SK-N-SH treated with all-trans-retinoic acid at 6 μM for 48 hours (cell line): ENCODE data around the gene USP49.

Source experiments
- ATAC-seq: fragments of 200-7000 bp; cut with Tn5 transposase; 3 replicates; pipeline ENCODE4 v1.9.1; 2020; ENCODE audit warnings: mild to moderate bottlenecking, moderate library complexity
- BACH2 ChIP-seq: fragments of 250-450 bp; sonication (Bioruptor Pico); IDR thresholded peaks from 2 replicates; pipeline ENCODE4 v1.9.0; 2021; ENCODE audit warnings: mild to moderate bottlenecking, borderline replicate concordance
- CSDC2 ChIP-seq: fragments of 250-450 bp; sonication (Bioruptor Pico); IDR thresholded peaks from 2 replicates; pipeline ENCODE4 v1.5.0; 2020; ENCODE audit warnings: mild to moderate bottlenecking, moderate library complexity
- ESRRG ChIP-seq: fragments of 250-450 bp; sonication (Bioruptor Pico); IDR thresholded peaks from 2 replicates; pipeline ENCODE4 v1.6.1; 2021; ENCODE audit warnings: mild to moderate bottlenecking
- GLIS3 ChIP-seq: fragments of 250-450 bp; sonication (Bioruptor Pico); IDR thresholded peaks from 2 replicates; pipeline ENCODE4 v1.5.0; 2020; ENCODE audit warnings: mild to moderate bottlenecking, moderate library complexity
- OSR1 ChIP-seq: fragments of 250-450 bp; sonication (Bioruptor Pico); IDR thresholded peaks from 2 replicates; pipeline ENCODE4 v1.8.0; 2022; ENCODE audit warnings: moderate library complexity, mild to moderate bottlenecking, inconsistent platforms
- PATZ1 ChIP-seq: fragments of 250-450 bp; sonication (Bioruptor Pico); IDR thresholded peaks from 2 replicates; pipeline ENCODE4 v1.8.0; 2020; ENCODE audit warnings: mild to moderate bottlenecking, moderate library complexity, borderline replicate concordance
- POU6F1 ChIP-seq: fragments of 250-450 bp; sonication (Bioruptor Pico); IDR thresholded peaks from 2 replicates; pipeline ENCODE4 v1.8.0; 2021; ENCODE audit warnings: low read depth, mild to moderate bottlenecking, moderate library complexity, borderline replicate concordance
- PPARA ChIP-seq: fragments of 250-450 bp; sonication (Bioruptor Pico); IDR thresholded peaks from 2 replicates; pipeline ENCODE4 v1.5.0; 2020; ENCODE audit warnings: mild to moderate bottlenecking, borderline replicate concordance
- RARB ChIP-seq: fragments of 250-450 bp; sonication (Bioruptor Pico); IDR thresholded peaks from 2 replicates; pipeline ENCODE4 v1.8.0; 2021; ENCODE audit warnings: mild to moderate bottlenecking, moderate library complexity
- SNAI2 ChIP-seq: fragments of 250-450 bp; sonication (Bioruptor Pico); IDR thresholded peaks from 2 replicates; pipeline ENCODE4 v1.5.0; 2020; ENCODE audit warnings: mild to moderate bottlenecking, moderate library complexity
- TCF4 ChIP-seq: fragments of 250-450 bp; sonication (Bioruptor Pico); IDR thresholded peaks from 2 replicates; pipeline ENCODE4 v1.8.0; 2021; ENCODE audit warnings: mild to moderate bottlenecking, moderate library complexity, borderline replicate concordance
- TOX ChIP-seq: fragments of 250-450 bp; sonication (Bioruptor Pico); IDR thresholded peaks from 2 replicates; pipeline ENCODE4 v1.8.0; 2021; ENCODE audit warnings: mild to moderate bottlenecking, moderate library complexity, borderline replicate concordance
- TSHZ2 ChIP-seq: fragments of 250-450 bp; sonication (Bioruptor Pico); IDR thresholded peaks from 2 replicates; pipeline ENCODE4 v1.5.0; 2020; ENCODE audit warnings: mild to moderate bottlenecking, moderate library complexity
- ZC3H10 ChIP-seq: fragments of 250-450 bp; sonication (Bioruptor Pico); IDR thresholded peaks from 2 replicates; pipeline ENCODE4 v1.5.1; 2021; ENCODE audit warnings: mild to moderate bottlenecking, moderate library complexity
- ZFP3 ChIP-seq: fragments of 250-450 bp; sonication (Bioruptor Pico); IDR thresholded peaks from 2 replicates; pipeline ENCODE4 v1.5.0; 2020; ENCODE audit warnings: mild to moderate bottlenecking, moderate library complexity
- ZFP30 ChIP-seq: fragments of 450-650 bp; formaldehyde crosslinking; IDR thresholded peaks from 2 replicates; pipeline ENCODE4 v1.5.0; 2022; ENCODE audit warnings: mild to moderate bottlenecking, moderate library complexity
- ZNF70 ChIP-seq: fragments of 450-650 bp; formaldehyde crosslinking; IDR thresholded peaks from 2 replicates; pipeline ENCODE4 v1.5.0; 2020; ENCODE audit warnings: mild to moderate bottlenecking, moderate library complexity
- ZNF8 ChIP-seq: fragments of 450-650 bp; formaldehyde crosslinking; IDR thresholded peaks from 2 replicates; pipeline ENCODE4 v1.5.0; 2020; ENCODE audit warnings: mild to moderate bottlenecking, moderate library complexity
- TF ChIP-seq, protein P1 (sequence below): fragments of 250-450 bp; sonication (Bioruptor Pico); IDR thresholded peaks from 2 replicates; pipeline ENCODE4 v1.5.1; 2020; ENCODE audit warnings: low read depth, mild to moderate bottlenecking, moderate library complexity
- TF ChIP-seq, protein P2 (sequence below): fragments of 250-450 bp; sonication (Bioruptor Pico); IDR thresholded peaks from 2 replicates; pipeline ENCODE4 v1.5.1; 2021; ENCODE audit warnings: mild to moderate bottlenecking, moderate library complexity

Gene USP49

DNA sequence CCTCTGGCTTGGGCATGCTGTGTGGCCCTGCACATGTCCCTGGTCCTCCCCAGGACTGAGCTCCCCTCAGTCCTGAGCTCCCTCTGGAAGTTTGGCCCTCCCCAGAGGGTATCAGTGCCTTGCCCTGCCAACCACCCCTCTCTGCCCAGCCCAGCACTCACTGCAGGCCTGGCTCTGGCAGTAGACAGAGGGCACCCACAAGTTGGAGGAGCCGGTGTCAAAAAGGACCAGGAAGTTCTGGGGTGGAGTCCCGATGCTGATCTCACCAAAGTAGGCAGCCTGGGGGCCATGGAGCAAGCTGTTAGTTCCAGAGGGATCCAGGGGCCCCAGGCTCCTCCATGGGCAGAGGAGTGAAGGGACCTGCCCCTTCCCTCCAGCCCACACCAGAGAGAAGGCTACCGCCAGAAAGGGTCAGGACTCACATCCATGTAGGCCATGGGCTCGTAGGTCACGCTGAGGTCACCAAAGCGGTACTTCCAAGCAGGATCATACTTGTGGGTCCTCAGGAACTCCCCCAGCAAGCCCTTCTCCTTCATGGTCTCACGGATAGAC, 150.9 kb downstream of the USP49 start:
- ATAC-seq: no peak
- TF ChIP-seq, protein P1, sequence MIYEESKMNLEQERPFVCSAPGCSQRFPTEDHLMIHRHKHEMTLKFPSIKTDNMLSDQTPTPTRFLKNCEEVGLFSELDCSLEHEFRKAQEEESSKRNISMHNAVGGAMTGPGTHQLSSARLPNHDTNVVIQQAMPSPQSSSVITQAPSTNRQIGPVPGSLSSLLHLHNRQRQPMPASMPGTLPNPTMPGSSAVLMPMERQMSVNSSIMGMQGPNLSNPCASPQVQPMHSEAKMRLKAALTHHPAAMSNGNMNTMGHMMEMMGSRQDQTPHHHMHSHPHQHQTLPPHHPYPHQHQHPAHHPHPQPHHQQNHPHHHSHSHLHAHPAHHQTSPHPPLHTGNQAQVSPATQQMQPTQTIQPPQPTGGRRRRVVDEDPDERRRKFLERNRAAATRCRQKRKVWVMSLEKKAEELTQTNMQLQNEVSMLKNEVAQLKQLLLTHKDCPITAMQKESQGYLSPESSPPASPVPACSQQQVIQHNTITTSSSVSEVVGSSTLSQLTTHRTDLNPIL (CRISPR knock-in tag): no peak
- TF ChIP-seq GLIS3 (CRISPR knock-in tag) (no peak), TOX (CRISPR knock-in tag) (no peak), OSR1 (no peak), ZNF70 (CRISPR knock-in tag) (no peak), PPARA (CRISPR knock-in tag) (no peak), ZC3H10 (CRISPR knock-in tag) (no peak), TSHZ2 (CRISPR knock-in tag) (no peak), POU6F1 (CRISPR knock-in tag) (no peak), BACH2 (CRISPR knock-in tag) (no peak), ZFP30 (CRISPR knock-in tag) (no peak)
- TF ChIP-seq, protein P2, sequence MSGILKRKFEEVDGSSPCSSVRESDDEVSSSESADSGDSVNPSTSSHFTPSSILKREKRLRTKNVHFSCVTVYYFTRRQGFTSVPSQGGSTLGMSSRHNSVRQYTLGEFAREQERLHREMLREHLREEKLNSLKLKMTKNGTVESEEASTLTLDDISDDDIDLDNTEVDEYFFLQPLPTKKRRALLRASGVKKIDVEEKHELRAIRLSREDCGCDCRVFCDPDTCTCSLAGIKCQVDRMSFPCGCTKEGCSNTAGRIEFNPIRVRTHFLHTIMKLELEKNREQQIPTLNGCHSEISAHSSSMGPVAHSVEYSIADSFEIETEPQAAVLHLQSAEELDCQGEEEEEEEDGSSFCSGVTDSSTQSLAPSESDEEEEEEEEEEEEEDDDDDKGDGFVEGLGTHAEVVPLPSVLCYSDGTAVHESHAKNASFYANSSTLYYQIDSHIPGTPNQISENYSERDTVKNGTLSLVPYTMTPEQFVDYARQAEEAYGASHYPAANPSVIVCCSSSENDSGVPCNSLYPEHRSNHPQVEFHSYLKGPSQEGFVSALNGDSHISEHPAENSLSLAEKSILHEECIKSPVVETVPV (CRISPR knock-in tag): no peak
- TF ChIP-seq, all 23 proteins: peak for 0

GRCh38 chr6:41743406-41744235, 151.6 kb downstream of the USP49 start:
- ATAC-seq: no peak
- TF ChIP-seq, protein P2 (CRISPR knock-in tag): no peak
- TF ChIP-seq PATZ1 (no peak), PPARA (CRISPR knock-in tag) (no peak), TCF4 (CRISPR knock-in tag) (no peak), CSDC2 (CRISPR knock-in tag) (no peak), ZFP30 (CRISPR knock-in tag) (no peak), ESRRG (CRISPR knock-in tag) (no peak), TSHZ2 (CRISPR knock-in tag) (no peak), ZC3H10 (CRISPR knock-in tag) (no peak), SNAI2 (no peak), RARB (CRISPR knock-in tag) (no peak), ZNF8 (no peak), ZFP3 (CRISPR knock-in tag) (no peak), TOX (CRISPR knock-in tag) (no peak), POU6F1 (CRISPR knock-in tag) (no peak)
- TF ChIP-seq, protein P1 (CRISPR knock-in tag): no peak
